HG03196 (cell line): ENCODE results near the gene SERPIND1.

ENCODE experiments used
- ATAC-seq: cut with Tn5 transposase; IDR thresholded peaks from one replicate; pipeline ENCODE4 v1.9.1; 2021; ENCODE audit not compliant: unreplicated experiment

Gene SERPIND1

GRCh38 chr22:20788627-20789344 is 14.9 kb downstream of the SERPIND1 start:
- no peak for ATAC-seq

- no peak for ATAC-seq
Measured at GRCh38 chr22:20792221-20792965, 18.5 kb downstream of the SERPIND1 start.

- no peak for ATAC-seq
Measured at GRCh38 chr22:20792966-20793728, 19.2 kb downstream of the SERPIND1 start.

GRCh38 chr22:20793748-20794649 is 20.1 kb downstream of the SERPIND1 start:
- no peak for ATAC-seq

DNA sequence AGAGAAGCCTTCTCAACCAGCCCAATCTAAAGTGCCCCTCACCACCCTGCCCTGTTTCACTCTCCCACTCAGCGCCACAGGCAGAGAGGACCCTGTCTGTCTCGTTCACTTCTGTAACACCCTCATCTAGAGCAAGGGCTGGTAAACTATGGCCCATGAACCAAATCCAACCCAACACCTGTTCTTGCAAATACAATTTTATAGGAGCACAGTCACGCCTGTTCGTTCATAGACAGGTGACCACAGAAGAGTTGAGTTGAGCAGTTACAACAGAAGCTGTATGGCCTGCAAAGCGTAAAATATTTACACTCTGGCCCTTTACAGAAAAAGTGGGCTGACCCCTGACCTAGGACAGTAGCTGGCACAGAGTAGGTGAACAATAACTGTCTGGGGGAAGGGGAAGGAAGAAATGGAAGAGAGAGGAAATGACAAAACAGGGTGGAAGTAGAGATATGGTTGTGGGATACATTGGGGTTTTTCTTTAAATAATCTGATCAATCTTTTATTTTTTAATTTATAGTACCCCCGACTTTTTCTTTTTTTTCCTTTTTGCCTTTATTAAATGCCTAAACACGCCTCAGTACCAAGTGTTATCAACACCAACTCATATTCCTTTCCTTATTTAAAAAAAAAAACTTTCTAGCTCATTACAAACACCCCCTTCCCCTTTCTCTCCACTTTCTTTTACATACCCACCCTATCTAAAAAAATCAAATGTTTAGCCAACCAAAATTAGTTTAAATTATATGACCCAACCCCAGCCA is 20.9 kb downstream of the SERPIND1 start:
- no peak for ATAC-seq

DNA sequence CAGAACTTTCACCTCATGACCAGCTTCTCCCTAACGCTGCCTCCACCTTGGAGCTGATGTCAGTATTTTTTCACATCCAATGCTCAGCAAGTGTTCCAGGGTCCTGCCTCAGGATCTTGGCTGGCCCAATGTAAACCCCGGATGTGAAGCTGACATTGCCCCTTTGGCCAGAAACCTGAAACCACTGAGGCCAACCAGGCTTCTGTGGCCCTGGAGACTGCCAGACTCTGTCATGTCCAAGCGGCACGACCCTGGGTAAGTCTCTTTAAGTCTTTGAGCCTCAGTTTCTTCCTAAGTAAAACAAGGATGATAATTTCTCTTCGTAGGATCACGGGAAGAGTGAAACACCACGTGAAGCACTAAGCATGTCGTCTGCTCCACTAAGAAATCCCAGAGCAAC is 22.8 kb downstream of the SERPIND1 start:
- no peak for ATAC-seq

- no peak for ATAC-seq
Measured at GRCh38 chr22:20798218-20798617, 24.3 kb downstream of the SERPIND1 start.

DNA sequence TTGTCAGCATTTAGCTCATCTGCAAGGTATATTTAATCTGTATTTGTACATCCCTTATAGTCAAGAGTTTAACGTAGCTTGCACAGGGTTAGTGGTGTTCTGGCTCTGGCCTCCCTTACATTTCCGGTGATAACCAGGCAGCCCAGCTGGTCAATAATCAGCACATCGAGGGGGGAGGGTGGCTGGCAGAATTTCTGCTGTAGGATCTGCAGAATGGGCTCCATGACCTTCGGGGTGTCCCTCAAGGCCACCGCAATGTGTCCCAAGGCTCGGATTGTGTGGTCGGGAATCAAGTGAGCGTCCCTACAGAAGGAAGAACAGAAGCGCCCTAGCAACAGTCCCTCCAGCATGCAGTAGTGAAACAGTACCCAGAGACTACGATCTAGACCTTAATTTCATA is 25.1 kb downstream of the SERPIND1 start:
- ATAC-seq = no peak

- ATAC-seq = no peak
Measured at GRCh38 chr22:20799449-20799848, 25.5 kb downstream of the SERPIND1 start.

DNA sequence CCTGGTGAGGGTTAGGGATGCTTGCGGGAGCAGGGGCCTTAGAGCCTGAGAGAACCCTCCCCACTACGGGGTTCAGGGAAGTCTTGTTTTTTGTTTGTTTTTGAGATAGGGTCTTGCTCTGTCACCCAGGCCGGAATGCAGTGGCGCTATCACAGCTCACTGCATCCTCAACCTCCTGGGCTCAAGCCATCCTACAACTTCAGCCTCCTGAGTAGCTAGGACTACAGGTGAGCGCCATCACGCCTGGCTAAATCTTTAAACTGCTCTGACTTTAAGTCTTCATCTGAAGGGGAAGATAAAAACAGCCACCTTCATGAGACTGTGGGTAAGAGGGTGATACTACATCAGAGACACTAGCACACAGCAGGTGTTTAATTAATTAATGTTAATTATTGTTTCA is 28.5 kb downstream of the SERPIND1 start:
- ATAC-seq = no peak

DNA sequence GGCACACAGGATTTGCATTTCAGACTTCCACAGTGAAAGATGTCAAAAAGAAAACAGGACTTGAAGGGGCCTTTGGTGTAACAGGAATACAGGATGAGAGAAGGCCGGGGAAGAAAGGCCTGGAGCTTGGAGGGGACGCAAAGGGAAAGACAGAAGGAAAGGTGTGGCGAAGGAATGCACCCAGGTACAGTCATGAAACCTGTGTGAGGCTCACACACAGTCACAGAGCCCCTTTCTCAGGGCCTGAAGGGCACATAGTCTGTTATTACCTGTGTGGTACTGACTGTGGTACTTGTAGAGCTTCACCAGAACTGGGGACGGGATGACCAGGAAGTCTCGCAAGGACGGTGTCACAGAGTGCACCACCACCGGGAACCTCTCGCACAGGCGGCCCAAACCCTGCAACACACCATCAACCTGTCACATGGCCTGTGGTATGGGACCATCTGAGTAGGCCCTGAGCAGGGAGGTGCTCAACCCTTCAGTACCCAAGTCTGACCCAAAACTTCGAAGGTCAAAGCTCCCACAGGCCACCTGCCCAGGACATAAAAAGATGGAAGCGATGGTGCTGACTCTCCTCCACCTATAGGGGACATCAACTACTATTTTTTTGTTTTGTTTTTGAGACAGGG is 29.1 kb downstream of the SERPIND1 start:
- ATAC-seq = no peak

- no peak for ATAC-seq
Measured at GRCh38 chr22:20803696-20804324, 29.9 kb downstream of the SERPIND1 start.

- no peak for ATAC-seq
Measured at GRCh38 chr22:20804650-20805049, 30.7 kb downstream of the SERPIND1 start.

- no peak for ATAC-seq
Measured at GRCh38 chr22:20805972-20806471, 32.1 kb downstream of the SERPIND1 start.

DNA sequence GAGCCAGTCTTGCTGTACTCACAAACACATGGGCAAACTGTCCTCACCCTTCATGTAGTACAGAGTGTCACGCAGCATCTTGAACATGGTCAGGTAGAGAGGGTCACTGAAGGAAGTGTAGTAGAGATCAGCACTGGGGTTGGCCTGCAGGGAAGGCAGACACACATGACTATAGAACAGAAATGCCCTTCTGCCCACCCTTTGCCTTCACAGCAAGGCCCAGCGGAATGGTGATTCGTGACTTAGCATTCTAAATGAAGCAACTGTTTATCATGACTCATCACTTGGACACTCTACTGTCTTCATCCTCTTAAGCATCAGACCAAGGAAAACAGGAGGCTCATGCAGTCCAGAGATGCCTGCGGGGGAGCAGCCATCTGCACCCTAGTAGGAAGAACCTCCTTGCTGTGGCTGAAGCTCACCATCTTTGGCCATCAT is 33.4 kb downstream of the SERPIND1 start:
- no peak for ATAC-seq

DNA sequence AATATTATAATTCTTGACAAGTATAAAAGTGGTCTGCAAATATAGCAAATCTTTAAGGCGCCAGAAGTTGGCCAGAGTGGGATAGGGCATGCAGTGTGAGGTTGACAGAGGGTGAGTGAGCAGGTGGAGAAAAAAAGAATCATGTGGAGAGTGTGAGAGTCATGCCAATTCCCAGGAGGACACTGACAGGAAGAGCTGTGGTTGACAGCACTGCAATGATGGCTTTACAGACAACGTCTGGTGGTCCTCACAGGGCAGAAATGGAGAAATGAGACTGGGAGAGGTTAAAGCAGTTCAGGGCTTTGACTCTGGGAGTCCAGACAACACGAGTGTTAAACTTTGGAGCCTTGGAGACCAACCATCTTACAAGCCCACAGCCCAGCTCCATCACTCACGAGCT is 34.9 kb downstream of the SERPIND1 start:
- no peak for ATAC-seq

- no peak for ATAC-seq
Measured at GRCh38 chr22:20809538-20810185, 35.7 kb downstream of the SERPIND1 start.

DNA sequence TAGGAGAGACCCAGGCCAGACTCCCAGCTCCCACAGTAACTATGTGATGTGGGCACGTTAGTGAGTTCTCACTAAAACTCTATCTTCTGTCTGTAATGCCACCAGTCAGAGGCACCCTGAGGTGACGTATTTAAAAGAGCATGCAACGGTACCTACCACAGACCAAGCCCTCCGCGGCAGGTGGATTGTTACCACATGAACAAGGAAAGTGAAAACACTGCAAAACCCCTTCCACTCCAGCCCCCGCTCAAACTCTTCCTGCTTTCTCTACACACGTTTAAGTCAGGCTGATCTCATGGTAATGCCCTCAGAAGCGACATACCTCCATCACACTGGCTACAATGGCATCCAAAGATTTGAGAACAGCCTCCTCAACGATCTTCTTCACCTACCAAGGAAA is 36.7 kb downstream of the SERPIND1 start:
- no peak for ATAC-seq
